Measurements from ENCODE around the gene APOA4.

Gene APOA4

DNA sequence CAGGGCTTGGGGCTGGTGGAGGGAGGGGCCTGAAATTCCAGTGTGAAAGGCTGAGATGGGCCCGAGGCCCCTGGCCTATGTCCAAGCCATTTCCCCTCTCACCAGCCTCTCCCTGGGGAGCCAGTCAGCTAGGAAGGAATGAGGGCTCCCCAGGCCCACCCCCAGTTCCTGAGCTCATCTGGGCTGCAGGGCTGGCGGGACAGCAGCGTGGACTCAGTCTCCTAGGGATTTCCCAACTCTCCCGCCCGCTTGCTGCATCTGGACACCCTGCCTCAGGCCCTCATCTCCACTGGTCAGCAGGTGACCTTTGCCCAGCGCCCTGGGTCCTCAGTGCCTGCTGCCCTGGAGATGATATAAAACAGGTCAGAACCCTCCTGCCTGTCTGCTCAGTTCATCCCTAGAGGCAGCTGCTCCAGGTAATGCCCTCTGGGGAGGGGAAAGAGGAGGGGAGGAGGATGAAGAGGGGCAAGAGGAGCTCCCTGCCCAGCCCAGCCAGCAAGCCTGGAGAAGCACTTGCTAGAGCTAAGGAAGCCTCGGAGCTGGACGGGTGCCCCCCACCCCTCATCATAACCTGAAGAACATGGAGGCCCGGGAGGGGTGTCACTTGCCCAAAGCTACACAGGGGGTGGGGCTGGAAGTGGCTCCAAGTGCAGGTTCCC lies 6.5 kb upstream of the APOA4 start, which contains the start of gene APOC3:
APOC3 (plus strand) TSS at position 383 of the 659 bp plus-strand sequence. CDS start 676 bp downstream, outside the sequence.
- in situ Hi-C loops (cut with HindIII; ENCODE audit: low sequenced_read_pairs): no loop called here
- H3K4me3 ChIP-seq (ENCODE audit: low read depth, low read length): no peak within 1 kb of the TSS
- TF ChIP-seq, protein P1, sequence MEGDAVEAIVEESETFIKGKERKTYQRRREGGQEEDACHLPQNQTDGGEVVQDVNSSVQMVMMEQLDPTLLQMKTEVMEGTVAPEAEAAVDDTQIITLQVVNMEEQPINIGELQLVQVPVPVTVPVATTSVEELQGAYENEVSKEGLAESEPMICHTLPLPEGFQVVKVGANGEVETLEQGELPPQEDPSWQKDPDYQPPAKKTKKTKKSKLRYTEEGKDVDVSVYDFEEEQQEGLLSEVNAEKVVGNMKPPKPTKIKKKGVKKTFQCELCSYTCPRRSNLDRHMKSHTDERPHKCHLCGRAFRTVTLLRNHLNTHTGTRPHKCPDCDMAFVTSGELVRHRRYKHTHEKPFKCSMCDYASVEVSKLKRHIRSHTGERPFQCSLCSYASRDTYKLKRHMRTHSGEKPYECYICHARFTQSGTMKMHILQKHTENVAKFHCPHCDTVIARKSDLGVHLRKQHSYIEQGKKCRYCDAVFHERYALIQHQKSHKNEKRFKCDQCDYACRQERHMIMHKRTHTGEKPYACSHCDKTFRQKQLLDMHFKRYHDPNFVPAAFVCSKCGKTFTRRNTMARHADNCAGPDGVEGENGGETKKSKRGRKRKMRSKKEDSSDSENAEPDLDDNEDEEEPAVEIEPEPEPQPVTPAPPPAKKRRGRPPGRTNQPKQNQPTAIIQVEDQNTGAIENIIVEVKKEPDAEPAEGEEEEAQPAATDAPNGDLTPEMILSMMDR (IDR thresholded peaks at IDR 0.05; ENCODE audit: low read depth, low read length): no peak
- no peak for DNase-seq (ENCODE audit: low read depth, low spot score)

DNA sequence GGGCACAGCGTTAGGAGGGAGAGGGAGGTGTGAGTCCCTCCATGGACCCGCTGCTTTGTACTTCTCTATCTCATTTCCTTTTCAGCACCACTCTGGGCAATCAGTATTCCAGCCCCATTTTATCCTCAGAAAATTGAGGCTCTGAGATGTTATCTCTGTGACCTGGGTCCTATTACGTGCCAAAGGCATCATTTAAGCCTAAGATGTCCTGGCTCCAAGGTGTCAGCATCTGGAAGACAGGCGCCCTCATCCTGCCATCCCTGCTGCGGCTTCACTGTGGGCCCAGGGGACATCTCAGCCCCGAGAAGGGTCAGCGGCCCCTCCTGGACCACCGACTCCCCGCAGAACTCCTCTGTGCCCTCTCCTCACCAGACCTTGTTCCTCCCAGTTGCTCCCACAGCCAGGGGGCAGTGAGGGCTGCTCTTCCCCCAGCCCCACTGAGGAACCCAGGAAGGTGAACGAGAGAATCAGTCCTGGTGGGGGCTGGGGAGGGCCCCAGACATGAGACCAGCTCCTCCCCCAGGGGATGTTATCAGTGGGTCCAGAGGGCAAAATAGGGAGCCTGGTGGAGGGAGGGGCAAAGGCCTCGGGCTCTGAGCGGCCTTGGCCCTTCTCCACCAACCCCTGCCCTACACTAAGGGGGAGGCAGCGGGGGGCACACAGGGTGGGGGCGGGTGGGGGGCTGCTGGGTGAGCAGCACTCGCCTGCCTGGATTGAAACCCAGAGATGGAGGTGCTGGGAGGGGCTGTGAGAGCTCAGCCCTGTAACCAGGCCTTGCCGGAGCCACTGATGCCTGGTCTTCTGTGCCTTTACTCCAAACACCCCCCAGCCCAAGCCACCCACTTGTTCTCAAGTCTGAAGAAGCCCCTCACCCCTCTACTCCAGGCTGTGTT lies 5.8 kb upstream of the APOA4 start:
- TF ChIP-seq, protein P1 (IDR thresholded peaks at IDR 0.05; ENCODE audit: low read depth, low read length): no peak
- in situ Hi-C loops (cut with HindIII; ENCODE audit: low sequenced_read_pairs): no loop called here
- no peak for DNase-seq (ENCODE audit: low read depth, low spot score)
- no peak overlapping the region for H3K4me3 ChIP-seq (ENCODE audit: low read depth, low read length)

DNA sequence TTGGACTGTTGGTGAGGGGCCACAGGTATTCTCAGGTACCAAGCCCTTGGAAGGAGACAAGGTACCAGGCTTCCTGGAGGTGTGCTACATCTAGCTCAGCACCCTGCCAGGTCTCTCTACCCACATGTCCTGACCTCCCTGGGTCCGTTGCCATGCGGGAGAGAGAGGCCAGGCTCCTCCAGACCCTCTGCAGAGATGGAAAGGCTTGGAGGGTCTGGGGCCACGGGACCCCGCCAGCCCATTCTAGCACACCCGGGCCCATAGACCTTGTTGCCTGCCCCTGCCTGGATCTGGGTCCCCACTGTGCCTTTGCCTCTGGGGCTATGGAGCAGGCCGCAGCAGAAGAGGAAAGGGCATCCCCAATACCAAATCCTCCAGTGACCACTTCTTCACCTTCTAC lies 4.4 kb upstream of the APOA4 start:
- H3K4me3 ChIP-seq (ENCODE audit: low read depth, low read length): no peak overlapping the region
- in situ Hi-C loops (cut with HindIII; ENCODE audit: low sequenced_read_pairs): no loop called here
- TF ChIP-seq, protein P1 (IDR thresholded peaks at IDR 0.05; ENCODE audit: low read depth, low read length): no peak
- no peak for DNase-seq (ENCODE audit: low read depth, low spot score)

DNA sequence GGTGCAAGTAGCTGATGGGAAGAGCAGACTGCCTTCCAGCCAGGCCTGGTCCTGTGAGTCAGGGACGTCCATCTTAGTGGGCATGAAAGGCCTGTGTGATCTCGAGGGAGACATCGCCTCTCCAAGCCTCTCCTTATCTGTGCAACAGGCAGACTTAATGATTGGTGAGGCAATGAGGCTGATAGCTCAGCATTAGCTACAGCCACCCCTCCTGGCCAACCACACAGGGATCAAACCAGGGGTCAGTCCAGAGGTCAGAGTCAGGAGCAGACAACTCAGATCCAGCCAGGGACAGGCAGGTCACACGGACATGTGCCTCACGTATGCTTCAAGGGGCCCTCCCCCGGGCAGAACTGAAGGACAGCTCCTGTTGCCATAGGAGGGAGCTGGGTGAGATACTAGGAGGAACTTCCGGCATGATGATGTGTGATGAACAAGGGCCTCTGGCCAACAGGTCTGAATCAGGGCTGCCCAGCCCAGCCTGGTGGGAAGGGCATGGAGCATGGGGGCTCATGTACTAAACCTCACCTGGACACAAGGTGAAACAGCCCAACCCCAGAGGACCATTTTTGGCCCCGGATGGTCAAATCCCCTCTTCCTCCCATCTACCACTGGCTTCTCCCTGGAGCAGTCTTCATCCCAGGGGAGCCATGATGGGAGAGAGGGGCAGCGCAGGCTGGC lies 3.8 kb upstream of the APOA4 start:
- in situ Hi-C loops (cut with HindIII; ENCODE audit: low sequenced_read_pairs): no loop called here
- no peak for DNase-seq (ENCODE audit: low read depth, low spot score)
- no peak overlapping the region for H3K4me3 ChIP-seq (ENCODE audit: low read depth, low read length)
- TF ChIP-seq, protein P1 (IDR thresholded peaks at IDR 0.05; ENCODE audit: low read depth, low read length): no peak

DNA sequence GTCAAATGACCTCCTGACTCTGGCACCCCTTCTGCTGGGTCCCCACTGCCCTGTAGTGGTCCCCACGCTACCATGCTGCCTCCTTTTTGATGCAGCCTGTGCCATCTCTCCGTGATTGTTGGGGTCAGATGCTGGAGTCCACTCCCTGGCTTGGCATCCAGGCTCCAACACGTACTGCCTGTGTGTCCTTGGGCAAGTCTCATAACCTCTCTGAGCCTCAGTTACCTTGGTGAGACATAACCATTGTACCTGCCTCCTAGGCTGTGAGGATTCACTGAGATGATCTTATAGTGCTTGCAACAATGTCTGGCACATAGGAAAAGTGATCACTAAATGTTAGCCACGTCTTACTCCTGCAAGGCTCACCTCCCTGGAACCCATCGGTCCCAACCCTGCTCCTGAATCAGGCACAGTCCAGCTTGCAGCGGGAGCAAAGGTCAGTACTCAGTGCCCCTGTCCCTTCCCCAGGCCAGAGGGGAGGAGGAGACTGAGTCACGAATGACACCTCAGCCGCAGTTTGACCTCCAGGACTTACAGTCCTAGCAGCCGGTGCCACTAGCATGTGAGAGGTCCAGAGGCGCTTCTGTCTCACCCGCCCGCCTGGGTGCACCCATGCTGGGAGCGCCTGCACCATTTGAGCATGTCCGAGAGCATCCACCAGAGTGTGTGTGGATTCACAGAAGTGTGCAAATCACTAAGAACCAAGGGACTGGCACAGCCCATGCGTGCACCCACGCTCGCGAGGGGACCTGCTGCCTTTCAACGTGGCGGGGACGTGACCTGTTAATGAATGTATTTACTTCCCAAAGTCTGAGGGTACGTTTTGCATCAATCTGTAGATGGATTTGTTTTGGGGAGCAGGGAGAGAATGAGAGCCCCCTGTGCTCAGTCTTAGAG lies 3.0 kb upstream of the APOA4 start:
- no peak for DNase-seq (ENCODE audit: low read depth, low spot score)
- in situ Hi-C loops (cut with HindIII; ENCODE audit: low sequenced_read_pairs): no loop called here
- no peak overlapping the region for H3K4me3 ChIP-seq (ENCODE audit: low read depth, low read length)
- TF ChIP-seq, protein P1 (IDR thresholded peaks at IDR 0.05; ENCODE audit: low read depth, low read length): no peak

Measured in astrocyte of the spinal cord (primary cell).